Stimulated activated CD4-positive, alpha-beta T cell treated with anti-CD3 and anti-CD28 coated beads, TNF-alpha, amount 100 ng/mL, for 48 hours (primary cell): Measurements from ENCODE around the gene POU2AF2.

Source experiments
- DNase-seq, 3 donors: peaks; one replicate each; pipeline ENCODE4 v3.0.0-alpha.2; 2020; ENCODE audit warnings: low read depth in 3 of 3

The POU2AF2 gene

GRCh38 chr11:111330234-111330893 lies 84.8 kb downstream of the POU2AF2 start:
- no peak for DNase-seq

- DNase-seq, result no peak
Measured at GRCh38 chr11:111331711-111332479, 86.4 kb downstream of the POU2AF2 start.

GRCh38 chr11:111334532-111335502 lies 89.3 kb downstream of the POU2AF2 start:
- no peak for DNase-seq

GRCh38 chr11:111335549-111335948 lies 90.0 kb downstream of the POU2AF2 start:
- no peak for DNase-seq
